Camera-type eye (tissue), 1 donor: ENCODE results near the gene DUX4. TPM values are rescaled to one million over a fixed set of nuclear protein-coding genes. Genes with fewer than 3 reads are reported as not detected.

ENCODE experiments used
- total RNA-seq: library from RNA; depleted of rRNA; stranded (reverse); fragments of >200 nt; gene quantifications from one replicate; pipeline ENCODE4 v1.2.3, GENCODE V29; 2014

Gene DUX4
- total RNA-seq = not detected

GRCh38 chr4:190173428-190173827, at the start of gene DUX4:
TSS of gene DUX4 (plus strand) at chr4:190173774. CDS start at chr4:190173774, 0 bp downstream.

Other genes with a start within 250 kb of the DUX4 start
- gene FRG1, start 232.9 kb upstream of the DUX4 start, total RNA-seq = 31.7 TPM
- not detected for gene FRG2, start 146.5 kb upstream of the DUX4 start, total RNA-seq
- not detected for gene DBET, start 109.3 kb upstream of the DUX4 start, total RNA-seq